Natural killer cell (primary cell): ENCODE measurements around the gene RPL3. TPM values are rescaled to one million over a fixed set of nuclear protein-coding genes. Genes with fewer than 3 reads are reported as not detected.

Experiments used
- ATAC-seq, 3 donors: fragments of 150-1000 bp in 2 of 3; fragments of 200-7000 bp in 1 of 3; cut with Tn5 transposase; 1 replicate in 1 of 3; 2 replicates in 2 of 3; pipeline ENCODE4 v1.10.0; 2021; ENCODE audit warnings: mild to moderate bottlenecking in 2 of 3, moderate library complexity in 2 of 3
- DNase-seq, 2 donors: peaks; one replicate each; pipeline versions ENCODE4 v3.0.0 to v3.0.0-alpha.2; 2013 to 2021; ENCODE audit warnings: mixed read lengths in 1 of 2
- H3K27ac ChIP-seq: one replicate; pipeline ENCODE4 v1.5.1; 2013; ENCODE audit warnings: mild to moderate bottlenecking, low read length
- H3K27me3 ChIP-seq: one replicate; pipeline ENCODE4 v1.6.1; 2013; ENCODE audit warnings: low read length; ENCODE audit not compliant: control insufficient read depth, insufficient read depth
- H3K36me3 ChIP-seq: one replicate; pipeline ENCODE4 v1.6.1; 2013; ENCODE audit warnings: low read length; ENCODE audit not compliant: control insufficient read depth, insufficient read depth
- H3K4me1 ChIP-seq: one replicate; pipeline ENCODE4 v1.6.1; 2013; ENCODE audit warnings: low read length; ENCODE audit not compliant: control insufficient read depth, insufficient read depth
- H3K4me3 ChIP-seq: one replicate; pipeline ENCODE4 v1.5.1; 2013; ENCODE audit warnings: low read length
- H3K9me3 ChIP-seq: one replicate; pipeline ENCODE4 v1.6.1; 2013; ENCODE audit warnings: low read length; ENCODE audit not compliant: control insufficient read depth, insufficient read depth
- H3K27ac Mint-ChIP-seq, 2 donors: one replicate each; pipeline ENCODE4 v1.8.0; 2022; ENCODE audit warnings: mild to moderate bottlenecking in 2 of 2, mixed read lengths in 2 of 2, moderate library complexity in 1 of 2
- H3K27me3 Mint-ChIP-seq, 2 donors: one replicate each; pipeline ENCODE4 v1.8.0; 2022; ENCODE audit warnings: low read depth in 2 of 2, mixed read lengths in 2 of 2
- H3K36me3 Mint-ChIP-seq: one replicate; pipeline ENCODE4 v1.8.0; 2022; ENCODE audit warnings: mixed read lengths
- H3K4me1 Mint-ChIP-seq, 2 donors: one replicate each; pipeline ENCODE4 v1.8.0; 2022; ENCODE audit warnings: mixed read lengths in 2 of 2
- H3K4me3 Mint-ChIP-seq: one replicate; pipeline ENCODE4 v1.8.0; 2022; ENCODE audit warnings: mild to moderate bottlenecking, moderate library complexity, mixed read lengths
- H3K9me3 Mint-ChIP-seq, 2 donors: one replicate each; pipeline ENCODE4 v1.8.0; 2022; ENCODE audit warnings: mixed read lengths in 2 of 2
- CTCF ChIP-seq: fragments of 200-600 bp; IDR thresholded peaks from one replicate; pipeline ENCODE4 v1.8.0; 2022; ENCODE audit warnings: antibody characterized with exemption
- WGBS: methylation state at CpG from one replicate; pipeline ENCODE4 v1.1.7; 2013; ENCODE audit warnings: missing lambda C conversion rate; ENCODE audit not compliant: insufficient coverage; 5-methylcytosine and 5-hydroxymethylcytosine counted together
- intact Hi-C: fragments of 100-400 bp; cut with micrococcal nuclease; formaldehyde crosslinking; loops from one replicate; pipeline ENCODE4 v1.14.2; 2022
- total RNA-seq, 4 donors: library from RNA; stranded (reverse); fragments of 120-200 nt in 1 of 4; gene quantifications; one replicate each; pipeline versions ENCODE4 v1.2.3 to v1.2.4, GENCODE V29; 2013 to 2022

Gene RPL3
- total RNA-seq, 3 donors from 2014 or later (not counting 1 experiment from before 2014, with no cell fraction given), result 1,534 to 1,757 (median 1,614) TPM

- no peak for DNase-seq
- peaks cover 17% of the 10 kb centered on the region in 2 donors for H3K27me3 Mint-ChIP-seq
Measured at GRCh38 chr22:39301926-39302325, 17.5 kb downstream of the RPL3 start.

DNA sequence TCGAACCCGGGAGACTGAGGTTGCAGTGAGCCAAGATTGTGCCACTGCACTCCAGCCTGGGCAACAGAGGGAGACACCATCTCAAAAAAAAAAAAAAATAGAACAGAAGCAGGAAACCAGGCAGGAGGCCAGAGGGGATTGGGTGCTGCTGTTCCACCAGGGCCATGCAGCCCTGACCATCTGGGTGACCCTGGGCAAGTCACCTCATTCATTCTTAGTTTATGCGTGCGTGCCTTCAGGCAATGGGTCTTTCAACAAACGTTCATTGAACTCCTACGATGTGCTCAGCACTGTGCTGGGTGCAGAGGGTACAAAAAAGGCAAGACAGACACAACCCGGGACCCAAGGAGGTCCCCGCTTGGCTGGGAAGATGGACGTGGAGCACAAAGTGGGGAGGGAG is 18.3 kb downstream of the RPL3 start:
- Histone ChIP-seq H3K27ac (no peak overlapping the region), H3K4me3 (no peak overlapping the region), H3K27me3 (no peaks in the 10 kb centered on the region), H3K9me3 (no peaks in the 10 kb centered on the region), H3K36me3 (no peaks in the 10 kb centered on the region), H3K4me1 (peaks cover 17% of the 10 kb centered on the region)
- peaks cover 14 to 17% of the 10 kb centered on the region in 2 donors for H3K4me1 Mint-ChIP-seq
- H3K27me3 Mint-ChIP-seq, result peaks cover 17 to 21% of the 10 kb centered on the region in 2 donors
- H3K4me3 Mint-ChIP-seq, result no peak overlapping the region
- no peak for TF ChIP-seq CTCF
- no peaks in the 10 kb centered on the region for H3K36me3 Mint-ChIP-seq
- DNase-seq, result no peak
- intact Hi-C loops, result no loop called here
- H3K9me3 Mint-ChIP-seq, result no peaks in the 10 kb centered on the region
- H3K27ac Mint-ChIP-seq, result no peak overlapping the region
- ATAC-seq, result no peak
- WGBS, result 83% methylated on average over 9 of the region's 9 CpGs

More at GRCh38 chr22:39301926-39302325, 17.5 kb downstream of the RPL3 start:
- H3K9me3 ChIP-seq, result no peaks in the 10 kb centered on the region
- TF ChIP-seq CTCF, result no peak
- ATAC-seq, result no peak
- H3K4me3 Mint-ChIP-seq, result no peak overlapping the region
- 79% methylated on average over 6 of the region's 7 CpGs for WGBS
- no peaks in the 10 kb centered on the region for H3K36me3 Mint-ChIP-seq
- H3K36me3 ChIP-seq, result no peaks in the 10 kb centered on the region
- peaks cover 14 to 23% of the 10 kb centered on the region in 2 donors for H3K4me1 Mint-ChIP-seq
- no peaks in the 10 kb centered on the region for H3K9me3 Mint-ChIP-seq
- H3K4me3 ChIP-seq, result no peak overlapping the region
- no peak overlapping the region for H3K27ac Mint-ChIP-seq
- H3K4me1 ChIP-seq, result peaks cover 17% of the 10 kb centered on the region
- H3K27me3 ChIP-seq, result no peaks in the 10 kb centered on the region
- intact Hi-C loops, result no loop called here
- no peak overlapping the region for H3K27ac ChIP-seq

DNA sequence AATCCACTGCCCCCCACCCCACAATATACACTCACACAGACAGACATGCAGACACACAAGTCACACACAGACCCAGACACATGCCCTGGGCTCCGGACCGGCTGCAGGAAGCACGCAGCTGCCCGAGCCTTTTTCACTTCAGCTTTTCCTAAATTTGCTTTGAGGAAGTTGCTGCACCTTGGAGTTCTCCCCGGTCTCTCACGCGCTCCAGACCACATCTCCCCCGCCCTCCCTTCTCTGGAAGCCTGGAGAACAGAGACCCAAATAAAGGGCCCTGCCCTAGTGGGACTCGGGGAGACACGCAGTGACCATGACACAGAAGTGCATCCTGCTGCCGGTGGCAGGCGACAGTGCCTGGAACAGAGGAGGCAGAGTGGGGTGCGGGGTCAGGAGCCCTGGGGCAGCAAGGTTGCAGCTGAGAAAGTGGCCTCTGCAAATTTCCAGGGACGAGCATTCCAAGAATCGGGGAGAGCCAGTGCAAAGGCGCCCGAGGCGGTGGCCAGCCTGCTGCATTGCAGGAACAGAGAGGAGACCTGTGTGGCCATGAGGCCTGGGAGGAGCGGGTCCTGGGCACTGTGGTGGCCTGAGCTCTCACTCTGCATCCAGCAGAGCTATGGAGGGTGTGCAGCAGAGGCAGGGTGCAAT is 19.1 kb downstream of the RPL3 start:
- peak overlapping the region in 1 of 2 donors; percentile 68 for H3K27ac Mint-ChIP-seq
- intact Hi-C loops, result no loop called here
- H3K27ac ChIP-seq, result no peak overlapping the region

More for the DNA sequence above, 19.1 kb downstream of the RPL3 start:
- no peaks in the 10 kb centered on the region for H3K9me3 ChIP-seq
- DNase-seq (no peak), ATAC-seq (peak; percentile 24 to 45 (median 36))
- H3K4me3 Mint-ChIP-seq, result no peak overlapping the region
- peaks cover 14 to 17% of the 10 kb centered on the region in 2 donors for H3K4me1 Mint-ChIP-seq
- H3K4me3 ChIP-seq, result no peak overlapping the region
- no peaks in the 10 kb centered on the region for H3K36me3 Mint-ChIP-seq
- no peaks in the 10 kb centered on the region for H3K27me3 ChIP-seq
- TF ChIP-seq CTCF, result no peak
- no peaks in the 10 kb centered on the region for H3K9me3 Mint-ChIP-seq
- WGBS, result 15% methylated on average over 19 of the region's 19 CpGs
- H3K27me3 Mint-ChIP-seq, result peaks cover 17 to 21% of the 10 kb centered on the region in 2 donors
- no peaks in the 10 kb centered on the region for H3K36me3 ChIP-seq
- peaks cover 17% of the 10 kb centered on the region for H3K4me1 ChIP-seq
